Adrenal gland (tissue), 12 donors: ENCODE results near the gene CDCA4. TPM values are rescaled to one million over a fixed set of nuclear protein-coding genes. Genes with fewer than 3 reads are reported as not detected.

ENCODE experiments used
- DNase-seq, 7 donors: peaks; one replicate each; pipeline ENCODE4 v3.0.0-alpha.2; 2019 to 2020
- H3K27ac ChIP-seq, 5 donors: fragments of 200-600 bp; sonication (generic) in 4 of 5; 1 replicate in 3 of 5; 2 replicates in 2 of 5; pipeline versions ENCODE4 v1.5.1 to v1.8.0; 2016 to 2020; ENCODE audit warnings: mild to moderate bottlenecking in 1 of 5
- H3K27me3 ChIP-seq: fragments of 200-600 bp; 2 replicates; pipeline ENCODE4 v1.8.0; 2021
- H3K36me3 ChIP-seq, 2 donors: fragments of 200-600 bp; replicated peaks in 1 of 2; 1 replicate in 1 of 2; 2 replicates in 1 of 2; pipeline versions ENCODE4 v1.5.1 to v1.8.0; 2018 to 2022
- H3K4me1 ChIP-seq, 2 donors: fragments of 200-600 bp; replicated peaks in 1 of 2; 1 replicate in 1 of 2; 2 replicates in 1 of 2; pipeline versions ENCODE4 v1.5.1 to v1.8.0; 2018 to 2021
- H3K4me3 ChIP-seq, 4 donors: fragments of 200-600 bp; sonication (generic) in 3 of 4; one replicate each; pipeline ENCODE4 v1.5.1; 2016 to 2018
- H3K9me3 ChIP-seq, 3 donors: fragments of 200-600 bp; sonication (generic) in 1 of 3; replicated peaks in 1 of 3; 1 replicate in 2 of 3; 2 replicates in 1 of 3; pipeline versions ENCODE4 v1.5.1 to v1.8.0; 2016 to 2021
- POLR2A ChIP-seq, 2 donors: fragments of 450-650 bp; IDR thresholded peaks; one replicate each; pipeline ENCODE4 v1.6.1; 2017; ENCODE audit warnings: antibody characterized with exemption in 2 of 2, mild to moderate bottlenecking in 2 of 2, moderate library complexity in 1 of 2
- WGBS, 4 donors: extraction: QIAGEN DNeasy Blood & Tissue Kit in 2 of 4; methylation state at CpG; one replicate each; pipeline versions ENCODE4 v1.1.5 to v1.1.7; 2013 to 2017; 5-methylcytosine and 5-hydroxymethylcytosine counted together
- intact Hi-C, 2 donors: fragments of 100-400 bp; cut with DNase I; formaldehyde crosslinking; loops; one replicate each; pipeline versions ENCODE4 v1.14.1 to v1.15.0; 2022 to 2023
- polyA plus RNA-seq, 3 donors: library from polyadenylated mRNA; stranded (reverse); fragments of 200-250 nt in 2 of 3; fragments of 350-450 nt in 1 of 3; fragmentation: Illumina TruSeq in 1 of 3; extraction: RNeasy Lipid Tissue Mini Kit (QIAGEN cat#74804) in 1 of 3; gene quantifications; one replicate each; pipeline ENCODE4 v1.2.3, GENCODE V29; 2013 to 2014
- total RNA-seq, 9 donors: library from RNA; depleted of rRNA in 4 of 9; stranded (reverse); fragments of >200 nt in 4 of 9; fragments of 120-200 nt in 1 of 9; fragmentation: NEBNext Ultra II Directional in 1 of 9; extraction: Animal tissue kit (Norgen Biotek cat#: 25700) in 1 of 9; gene quantifications; one replicate each; pipeline versions ENCODE4 v1.1.0 to v1.2.4, GENCODE V29; 2013 to 2023
- TF ChIP-seq, protein P1 (sequence below), 6 experiments: fragments of 450-650 bp in 4 of 6; fragments of 200-600 bp in 2 of 6; sonication (generic) in 1 of 6; IDR thresholded peaks; 1 replicate in 5 of 6; 2 replicates in 1 of 6; pipeline versions ENCODE4 v1.5.1 to v1.8.0; 2016 to 2021; ENCODE audit warnings: antibody characterized with exemption in 6 of 6, mild to moderate bottlenecking in 2 of 6, moderate library complexity in 1 of 6
- donor health status: healthy with polysubstance abuse.
- donor health status: Bipolar disorder and iron deficiency.
- donor health status: DM: yes; HTN: yes; CAD: no.
- donor health status: DM: no; HTN: no; CAD: no.
- donor health status: DM: no; HTN: no; CAD: no.
- donor health status: DM: yes; HTN: yes; CAD: no.

The CDCA4 gene
- total and polyA plus RNA-seq, 12 donors, result 0.66 to 10.5 (median 4.1) TPM

- TF ChIP-seq POLR2A (IDR thresholded peaks at IDR 0.05), result no peak
- TF ChIP-seq, protein P1, sequence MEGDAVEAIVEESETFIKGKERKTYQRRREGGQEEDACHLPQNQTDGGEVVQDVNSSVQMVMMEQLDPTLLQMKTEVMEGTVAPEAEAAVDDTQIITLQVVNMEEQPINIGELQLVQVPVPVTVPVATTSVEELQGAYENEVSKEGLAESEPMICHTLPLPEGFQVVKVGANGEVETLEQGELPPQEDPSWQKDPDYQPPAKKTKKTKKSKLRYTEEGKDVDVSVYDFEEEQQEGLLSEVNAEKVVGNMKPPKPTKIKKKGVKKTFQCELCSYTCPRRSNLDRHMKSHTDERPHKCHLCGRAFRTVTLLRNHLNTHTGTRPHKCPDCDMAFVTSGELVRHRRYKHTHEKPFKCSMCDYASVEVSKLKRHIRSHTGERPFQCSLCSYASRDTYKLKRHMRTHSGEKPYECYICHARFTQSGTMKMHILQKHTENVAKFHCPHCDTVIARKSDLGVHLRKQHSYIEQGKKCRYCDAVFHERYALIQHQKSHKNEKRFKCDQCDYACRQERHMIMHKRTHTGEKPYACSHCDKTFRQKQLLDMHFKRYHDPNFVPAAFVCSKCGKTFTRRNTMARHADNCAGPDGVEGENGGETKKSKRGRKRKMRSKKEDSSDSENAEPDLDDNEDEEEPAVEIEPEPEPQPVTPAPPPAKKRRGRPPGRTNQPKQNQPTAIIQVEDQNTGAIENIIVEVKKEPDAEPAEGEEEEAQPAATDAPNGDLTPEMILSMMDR (IDR thresholded peaks at IDR 0.05), result no peak
- peak in 1 of 7 donors; percentile 12 for DNase-seq
These were observed 54.5 kb downstream of the CDCA4 start for GRCh38 chr14:104966261-104966865.

DNA sequence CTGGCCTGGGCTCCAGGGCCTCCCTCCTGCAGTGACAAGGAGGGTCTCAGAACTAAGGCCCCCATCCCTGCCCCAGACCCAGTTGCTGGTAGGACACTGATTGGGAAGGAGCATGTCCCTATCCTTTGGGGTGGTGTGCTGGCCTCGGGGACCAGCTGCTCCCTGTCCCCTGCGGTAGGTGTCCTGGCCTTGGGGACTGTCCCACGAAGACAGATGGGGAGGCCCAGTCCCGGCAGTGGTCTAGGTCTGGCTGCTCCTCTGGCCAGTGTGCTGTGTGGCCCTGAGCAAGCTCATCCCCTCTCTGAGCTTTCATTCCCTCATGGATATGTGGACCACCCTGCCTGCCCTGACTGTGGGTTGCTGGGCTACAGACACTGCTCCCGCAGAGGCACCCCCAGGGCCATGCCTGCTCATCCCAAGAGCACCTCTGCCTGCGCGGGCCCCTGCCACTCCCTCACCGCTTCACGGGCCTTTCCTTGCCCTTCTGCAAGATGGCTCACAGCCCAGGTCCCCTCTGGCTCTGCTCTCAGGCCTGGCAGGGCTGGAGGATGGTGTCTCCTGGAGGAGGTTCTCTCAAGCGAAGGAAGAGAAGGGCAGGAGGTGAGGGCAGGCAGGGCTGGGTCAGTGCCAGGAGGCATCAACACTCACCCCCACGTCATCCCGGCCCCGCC lies 55.2 kb downstream of the CDCA4 start:
- Histone ChIP-seq H3K4me3 (no peak overlapping the region), H3K36me3 (no peaks in the 10 kb centered on the region), H3K9me3 (no peaks in the 10 kb centered on the region), H3K27ac (no peak overlapping the region), H3K4me1 (peaks cover 0 to 17% of the 10 kb centered on the region in 2 donors), H3K27me3 (peaks cover 19% of the 10 kb centered on the region)
- peak in 1 of 7 donors; percentile 10 for DNase-seq
- 72 to 90% (median 78%) methylated on average over 6 to 13 of the region's 13 CpGs for WGBS, 4 donors
- TF ChIP-seq, protein P1 (IDR thresholded peaks at IDR 0.05), result no peak
- no peak for TF ChIP-seq POLR2A (IDR thresholded peaks at IDR 0.05)
- intact Hi-C loops, result no loop called here

More at GRCh38 chr14:104966261-104966865, 54.5 kb downstream of the CDCA4 start:
- Histone ChIP-seq H3K27ac (no peak overlapping the region), H3K36me3 (no peaks in the 10 kb centered on the region), H3K4me1 (peaks cover 0 to 17% of the 10 kb centered on the region in 2 donors), H3K4me3 (no peak overlapping the region), H3K9me3 (no peaks in the 10 kb centered on the region), H3K27me3 (peaks cover 19% of the 10 kb centered on the region)
- intact Hi-C loops, result no loop called here
- 74 to 88% (median 85%) methylated on average over 6 to 9 of the region's 9 CpGs for WGBS, 4 donors

DNA sequence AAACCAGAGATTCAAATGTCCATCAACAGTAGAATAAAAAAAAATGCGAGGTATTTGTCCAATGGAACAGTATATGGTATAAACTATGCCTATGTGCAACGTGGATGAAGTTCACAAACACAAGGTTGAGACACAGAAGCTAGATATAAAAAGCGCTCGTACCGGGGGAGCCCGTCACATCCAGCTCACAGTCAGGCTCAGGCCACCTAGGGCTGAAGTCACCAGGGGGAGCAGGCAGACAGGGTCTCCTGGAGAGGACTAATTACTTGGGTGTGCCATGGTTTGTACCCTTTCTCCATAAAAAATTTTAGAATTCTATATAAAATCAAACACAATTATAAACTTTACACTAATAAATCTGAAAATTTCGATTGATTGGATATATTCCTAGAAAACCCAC lies 56.3 kb downstream of the CDCA4 start:
- Histone ChIP-seq H3K4me1 (peaks cover 0 to 17% of the 10 kb centered on the region in 2 donors), H3K4me3 (no peak overlapping the region), H3K36me3 (no peaks in the 10 kb centered on the region), H3K27me3 (peaks cover 19% of the 10 kb centered on the region), H3K27ac (no peak overlapping the region), H3K9me3 (no peaks in the 10 kb centered on the region)
- TF ChIP-seq POLR2A (IDR thresholded peaks at IDR 0.05), result no peak
- TF ChIP-seq, protein P1 (IDR thresholded peaks at IDR 0.05), result no peak
- intact Hi-C loops, result no loop called here
- WGBS, 4 donors, result 78 to 87% (median 86%) methylated on average over 7 of the region's 7 CpGs
- peak in 1 of 7 donors; percentile 10 for DNase-seq

Other genes with a start within 250 kb of the CDCA4 start
- gene AKT1, start 225.3 kb downstream of the CDCA4 start, total RNA-seq, result 100 to 1,000 TPM in 8 of 9 donors, 10 to 100 TPM in 1; 66.4 to 300 (median 191) TPM
- 100 to 1,000 TPM in 2 of 3 donors, 10 to 100 TPM in 1; 97.5 to 244 (median 230) TPM for gene AKT1, start 225.3 kb downstream of the CDCA4 start, polyA plus RNA-seq
- gene ZBTB42, start 220.0 kb downstream of the CDCA4 start, total RNA-seq, result 10 to 100 TPM in 3 of 9 donors, 1 to 10 TPM in 5, under 1 TPM in 1; 0.61 to 13.9 (median 8.9) TPM
- gene ZBTB42, start 220.0 kb downstream of the CDCA4 start, polyA plus RNA-seq, result 1 to 10 TPM; 1.2 to 2.3 (median 1.6) TPM
- gene CEP170B, start 155.8 kb downstream of the CDCA4 start, total RNA-seq, result 10 to 100 TPM in 8 of 9 donors, 1 to 10 TPM in 1; 2.4 to 25.1 (median 18.9) TPM
- 10 to 100 TPM in 2 of 3 donors, 1 to 10 TPM in 1; 2.8 to 29.4 (median 13.0) TPM for gene CEP170B, start 155.8 kb downstream of the CDCA4 start, polyA plus RNA-seq
- gene PLD4, start 96.2 kb downstream of the CDCA4 start, total RNA-seq, result 1 to 10 TPM in 2 of 9 donors, under 1 TPM in 4, not detected in 3; 0.30 to 1.9 (median 0.52) TPM
- gene PLD4, start 96.2 kb downstream of the CDCA4 start, polyA plus RNA-seq, result 1 to 10 TPM in 1 of 3 donors, under 1 TPM in 2; 0.37 to 1.0 (median 0.64) TPM
- 10 to 100 TPM in 2 of 9 donors, 1 to 10 TPM in 4, under 1 TPM in 3; 0.67 to 16.0 (median 4.1) TPM for gene AHNAK2, start 42.7 kb downstream of the CDCA4 start, total RNA-seq
- 1 to 10 TPM; 1.8 to 6.5 (median 4.4) TPM for gene AHNAK2, start 42.7 kb downstream of the CDCA4 start, polyA plus RNA-seq
- gene CLBA1, start 35.3 kb downstream of the CDCA4 start, total RNA-seq, result 10 to 100 TPM in 2 of 9 donors, 1 to 10 TPM in 7; 6.3 to 13.4 (median 7.6) TPM
- 10 to 100 TPM; 11.1 to 22.5 (median 19.9) TPM for gene CLBA1, start 35.3 kb downstream of the CDCA4 start, polyA plus RNA-seq
- 10 to 100 TPM in 1 of 9 donors, 1 to 10 TPM in 6, under 1 TPM in 2; 0.17 to 11.7 (median 2.0) TPM for gene GPR132, start 44.3 kb upstream of the CDCA4 start, total RNA-seq
- gene GPR132, start 44.3 kb upstream of the CDCA4 start, polyA plus RNA-seq, result 1 to 10 TPM in 1 of 3 donors, under 1 TPM in 2; 0.57 to 1.8 (median 0.91) TPM
- gene JAG2, start 147.7 kb upstream of the CDCA4 start, total RNA-seq, result 1 to 10 TPM in 8 of 9 donors, under 1 TPM in 1; 0.83 to 5.7 (median 3.8) TPM
- gene JAG2, start 147.7 kb upstream of the CDCA4 start, polyA plus RNA-seq, result 10 to 100 TPM in 2 of 3 donors, under 1 TPM in 1; 0.93 to 16.2 (median 12.7) TPM
- gene NUDT14, start 160.2 kb upstream of the CDCA4 start, total RNA-seq, result 10 to 100 TPM; 13.4 to 55.8 (median 34.4) TPM
- gene NUDT14, start 160.2 kb upstream of the CDCA4 start, polyA plus RNA-seq, result 10 to 100 TPM in 2 of 3 donors, 1 to 10 TPM in 1; 4.1 to 49.1 (median 48.0) TPM
- gene BTBD6, start 227.4 kb upstream of the CDCA4 start, total RNA-seq, result 10 to 100 TPM; 23.3 to 43.3 (median 31.3) TPM
- gene BTBD6, start 227.4 kb upstream of the CDCA4 start, polyA plus RNA-seq, result 10 to 100 TPM; 14.3 to 78.5 (median 72.6) TPM